Inferior parietal cortex (tissue), 1 donor: ENCODE measurements around the gene APIP.

Experiments
- DNase-seq: peaks from one replicate; pipeline ENCODE4 v3.0.0-alpha.2; 2016; ENCODE audit errors: extremely low spot score

The APIP gene, protein sequence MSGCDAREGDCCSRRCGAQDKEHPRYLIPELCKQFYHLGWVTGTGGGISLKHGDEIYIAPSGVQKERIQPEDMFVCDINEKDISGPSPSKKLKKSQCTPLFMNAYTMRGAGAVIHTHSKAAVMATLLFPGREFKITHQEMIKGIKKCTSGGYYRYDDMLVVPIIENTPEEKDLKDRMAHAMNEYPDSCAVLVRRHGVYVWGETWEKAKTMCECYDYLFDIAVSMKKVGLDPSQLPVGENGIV

GRCh38 chr11:34916015-34916842 is at the start of gene APIP, which contains the start of gene PDHX:
APIP (minus strand) TSS chr11:34916379; CDS start chr11:34916284, 95 bp downstream.
PDHX (plus strand) TSS chr11:34916618; CDS start chr11:34916656, 38 bp downstream.
- peak; percentile 89 for DNase-seq

DNA sequence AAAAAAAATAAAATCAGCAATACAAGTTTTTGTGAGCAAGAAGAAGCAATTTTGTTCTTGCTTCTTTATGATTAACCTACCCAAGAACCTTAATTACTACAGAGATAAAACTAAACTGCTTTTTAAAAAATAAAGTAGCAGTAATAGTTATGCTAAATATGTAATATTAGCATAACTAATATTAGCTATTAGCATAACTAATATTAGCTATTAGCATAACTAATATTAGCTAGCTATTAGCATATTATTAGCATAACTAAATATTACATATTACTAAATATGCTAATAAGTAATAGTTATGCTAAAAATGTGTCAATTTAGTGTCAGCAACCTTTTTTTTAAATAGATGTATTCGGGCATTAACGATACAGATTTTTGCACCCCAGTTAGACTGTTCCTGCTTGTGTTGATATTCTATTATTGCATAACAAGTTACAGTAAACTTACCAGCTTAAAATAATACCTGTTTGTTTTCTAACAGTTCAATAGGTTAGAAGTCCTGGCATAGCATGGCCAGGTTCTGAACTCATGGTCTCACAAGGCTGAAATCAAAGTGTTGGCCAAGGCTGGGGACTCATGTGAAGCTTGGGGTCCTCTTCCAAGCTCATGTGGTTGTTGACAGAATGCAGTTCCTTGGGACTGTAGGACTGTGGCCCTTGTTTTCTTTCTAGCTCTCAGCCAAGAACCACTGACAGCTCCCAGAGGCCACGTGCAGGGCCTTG is 48.6 kb upstream of the APIP start:
- no peak for DNase-seq

- DNase-seq, result no peak
Measured at GRCh38 chr11:34963351-34963750, 47.2 kb upstream of the APIP start.

- no peak for DNase-seq
Measured at GRCh38 chr11:34962034-34962433, 45.9 kb upstream of the APIP start.

DNA sequence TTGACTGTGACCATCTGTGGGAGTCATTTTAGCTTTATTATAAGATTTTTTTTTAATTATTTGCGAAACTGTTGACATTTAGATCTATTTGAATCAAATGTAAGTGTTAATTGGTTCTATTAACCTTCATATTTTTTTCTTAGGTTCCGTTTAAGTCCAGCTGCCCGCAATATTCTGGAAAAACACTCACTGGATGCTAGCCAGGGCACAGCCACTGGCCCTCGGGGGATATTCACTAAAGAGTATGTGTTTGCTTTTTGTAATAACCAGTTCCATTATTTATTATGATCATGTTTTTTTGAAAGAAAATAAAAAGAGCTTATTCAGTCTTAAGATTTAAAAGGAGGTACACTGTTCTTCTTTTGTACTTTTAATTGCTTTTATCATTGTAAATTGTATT is 44.1 kb upstream of the APIP start:
- DNase-seq, result no peak

DNA sequence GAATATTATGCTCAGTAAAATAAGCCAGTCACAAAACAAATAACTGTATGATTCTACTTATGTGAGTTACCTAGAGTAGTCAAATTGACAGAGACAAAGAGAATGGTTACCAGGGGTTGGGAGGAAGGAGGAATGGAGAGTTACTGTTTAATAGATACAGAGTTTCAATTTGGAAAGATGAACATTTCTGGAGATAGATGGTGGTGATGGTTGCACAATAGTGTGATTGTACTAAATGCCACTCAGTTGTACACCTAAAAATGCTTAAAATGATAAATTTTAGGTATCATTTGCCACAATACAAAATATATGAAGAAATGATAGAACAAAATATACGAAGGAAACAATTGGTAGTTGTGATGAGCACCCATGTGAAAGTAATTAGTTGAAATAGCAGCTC is 43.6 kb upstream of the APIP start:
- DNase-seq, result no peak

- no peak for DNase-seq
Measured at GRCh38 chr11:34957606-34958005, 41.4 kb upstream of the APIP start.

GRCh38 chr11:34957206-34957605 is 41.0 kb upstream of the APIP start:
- DNase-seq, result no peak

DNA sequence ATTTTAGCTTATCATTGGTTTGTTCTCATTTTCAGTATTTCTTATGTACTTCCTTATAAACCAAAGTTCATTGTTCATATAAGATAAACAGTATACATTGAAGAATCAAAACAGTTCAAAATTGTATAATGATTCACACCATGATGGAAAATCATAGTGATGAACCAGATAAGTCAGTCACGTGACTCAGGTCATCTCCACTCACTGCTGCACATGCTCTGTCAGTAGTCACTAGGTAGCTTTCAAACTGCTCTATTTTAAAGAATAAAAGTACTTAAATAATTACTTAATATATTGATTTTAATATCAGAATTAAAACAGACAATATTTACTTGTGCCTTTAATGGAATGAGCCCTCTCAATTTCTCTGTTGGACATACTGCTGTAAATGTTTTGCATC is 37.8 kb upstream of the APIP start:
- DNase-seq, result no peak

GRCh38 chr11:34948696-34949095 is 32.5 kb upstream of the APIP start:
- DNase-seq, result no peak

GRCh38 chr11:34944692-34945091 is 28.5 kb upstream of the APIP start:
- DNase-seq, result no peak

GRCh38 chr11:34941688-34942087 is 25.5 kb upstream of the APIP start:
- no peak for DNase-seq

DNA sequence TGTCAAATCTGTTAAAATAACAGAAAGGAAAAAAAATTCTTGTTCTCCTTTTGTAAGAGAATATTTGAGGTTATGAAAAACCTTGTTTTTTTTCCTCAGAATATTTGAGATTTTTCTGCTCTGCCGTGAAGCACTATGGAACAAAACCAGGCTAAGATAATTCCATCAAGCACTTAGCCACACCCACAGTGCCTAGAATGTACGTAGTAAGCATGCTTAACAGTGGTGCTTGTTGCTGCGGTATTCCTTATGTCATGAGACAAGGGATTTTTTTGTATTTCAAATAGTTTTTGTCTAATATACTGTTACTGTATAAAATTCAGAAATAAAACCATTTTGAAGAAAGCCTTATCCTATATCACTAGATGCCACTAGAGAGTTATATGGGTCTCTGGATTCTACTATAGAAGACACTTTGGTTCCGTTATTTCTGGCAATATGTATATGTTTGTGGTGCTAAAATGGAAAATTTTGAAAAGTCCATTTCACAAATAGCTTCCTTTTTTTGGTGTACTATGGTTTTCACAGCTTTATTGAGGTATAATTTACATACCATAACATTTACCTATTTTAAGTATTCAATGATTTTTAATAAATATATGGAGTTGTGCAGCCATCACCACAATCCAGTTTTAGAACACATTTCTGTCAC is 24.0 kb upstream of the APIP start:
- DNase-seq, result peak; percentile 32

DNA sequence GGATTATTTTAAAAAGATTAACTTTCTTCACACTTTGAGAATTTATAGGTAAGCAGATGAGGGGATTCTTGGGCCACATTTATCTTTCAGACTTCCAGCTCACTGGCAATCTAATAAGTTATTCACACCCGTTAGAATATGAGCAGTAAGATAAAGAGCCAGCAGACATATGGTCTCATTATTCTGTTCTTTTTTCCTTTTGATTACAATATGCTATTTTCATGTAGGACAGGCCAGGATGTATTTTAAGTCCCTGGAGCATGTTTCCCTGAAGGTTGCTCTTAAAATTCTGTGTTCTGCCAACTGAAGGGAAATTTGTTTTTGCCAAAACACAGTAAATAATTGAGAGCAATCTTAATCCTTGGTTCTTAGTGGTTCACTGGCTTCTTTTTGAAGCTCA is 22.4 kb upstream of the APIP start:
- DNase-seq, result no peak

DNA sequence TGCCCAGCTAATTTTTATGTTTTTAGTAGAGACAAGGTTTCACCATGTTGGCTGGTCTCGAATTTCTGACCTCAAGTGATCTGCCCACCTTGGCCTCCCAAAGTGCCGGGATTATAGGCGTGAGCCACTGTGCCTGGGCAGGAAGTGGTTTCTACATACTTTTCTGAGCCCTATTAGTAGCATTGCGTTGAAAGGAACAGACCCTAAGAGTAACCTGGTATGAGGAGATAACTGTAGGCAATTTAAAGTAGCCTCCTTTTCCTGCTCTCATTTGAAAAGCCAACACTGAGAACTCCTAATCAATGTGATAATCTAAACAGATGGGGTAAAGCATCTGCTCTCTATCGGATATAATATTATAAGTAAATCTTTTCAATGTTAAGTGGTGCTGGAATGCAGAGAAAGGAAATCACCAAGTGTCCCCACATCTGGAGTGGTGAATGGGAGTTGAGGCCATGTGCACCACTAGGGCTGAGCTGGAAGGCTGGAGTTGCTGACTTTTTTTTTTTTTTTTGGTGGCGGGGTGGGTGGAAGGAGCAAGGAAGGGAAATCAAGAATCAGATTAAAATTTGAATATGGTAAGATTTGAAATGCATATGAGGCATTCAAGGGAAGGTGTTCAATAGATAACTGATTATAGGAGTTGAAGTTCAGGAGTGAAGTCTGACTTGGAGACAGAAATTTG is 20.9 kb upstream of the APIP start:
- DNase-seq, result no peak

DNA sequence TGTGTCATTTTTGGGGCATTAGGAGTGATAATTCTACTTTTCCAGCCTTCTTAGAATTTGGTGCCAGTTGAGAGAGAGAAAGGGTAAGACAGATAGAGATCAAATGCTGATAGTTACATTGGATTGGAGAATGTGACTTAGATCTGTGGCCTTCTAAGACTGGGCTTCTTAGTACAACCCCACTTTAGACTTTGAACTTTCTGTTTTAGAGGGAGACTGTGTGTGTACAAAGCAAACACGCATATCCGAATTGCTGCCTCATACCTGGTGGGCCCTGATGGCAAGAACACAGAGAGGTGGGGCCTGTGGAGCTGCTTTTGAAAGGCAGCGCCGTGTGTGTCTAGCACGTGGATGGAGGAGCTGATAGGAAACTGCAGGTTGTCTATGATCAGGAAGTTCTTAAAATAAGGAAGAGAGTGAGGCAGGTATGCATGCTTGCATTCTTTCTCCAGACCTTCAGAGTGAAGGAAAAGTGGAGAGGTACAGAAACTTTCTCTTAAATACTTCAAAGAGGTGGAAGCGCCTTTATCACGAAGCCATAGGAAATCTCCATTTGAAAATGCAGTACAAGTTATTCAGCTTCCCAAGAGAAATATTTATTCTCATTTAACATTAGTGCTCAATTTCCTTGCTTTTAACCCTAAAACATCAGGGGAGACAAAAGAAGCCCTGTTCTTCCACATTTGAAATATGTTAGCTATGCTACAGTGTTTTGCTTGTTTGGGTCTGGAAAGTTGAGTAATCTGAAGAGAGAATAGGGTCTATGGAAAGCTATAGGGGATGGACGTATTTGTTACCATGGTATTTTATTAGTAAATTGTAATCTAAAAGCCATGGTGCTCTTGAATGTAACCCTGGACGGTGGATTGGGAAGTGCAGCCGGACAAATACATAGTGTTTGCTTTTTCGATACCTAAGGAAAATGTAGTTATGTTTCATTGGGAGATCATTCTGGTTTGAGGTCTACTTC is 13.9 kb upstream of the APIP start:
- DNase-seq, result no peak

- no peak for DNase-seq
Measured at GRCh38 chr11:34928960-34929680, 12.9 kb upstream of the APIP start.

- no peak for DNase-seq
Measured at GRCh38 chr11:34928268-34928959, 12.2 kb upstream of the APIP start.

- DNase-seq, result no peak
Measured at GRCh38 chr11:34926831-34927132, 10.6 kb upstream of the APIP start.
